Immature natural killer cell (primary cell): ENCODE measurements around the gene MRPS21. TPM values are rescaled to one million over a fixed set of nuclear protein-coding genes. Genes with fewer than 3 reads are reported as not detected.
A peak's percentile ranks its signal among the peaks of the same experiment; 100 is the strongest.
"Not testable (repeated sequence)": the region's sequence is repeated elsewhere in the genome, so short reads cannot be mapped to it uniquely, and the experiment has no call there.

ENCODE experiments used
- DNase-seq, 3 donors: peaks; one replicate each; pipeline ENCODE4 v3.0.0; 2022; ENCODE audit warnings: mixed read lengths in 1 of 3
- H3K27ac Mint-ChIP-seq, 6 donors: one replicate each; pipeline ENCODE4 v1.8.0; 2020; ENCODE audit warnings: mixed read lengths in 6 of 6, mild to moderate bottlenecking in 5 of 6, inconsistent platforms in 4 of 6, moderate library complexity in 3 of 6
- H3K27me3 Mint-ChIP-seq, 3 donors: one replicate each; pipeline ENCODE4 v1.8.0; 2020 to 2021; ENCODE audit warnings: low read depth in 3 of 3, mild to moderate bottlenecking in 3 of 3, mixed read lengths in 3 of 3, moderate library complexity in 3 of 3, inconsistent platforms in 1 of 3
- H3K36me3 Mint-ChIP-seq, 3 donors: one replicate each; pipeline ENCODE4 v1.8.0; 2020; ENCODE audit warnings: mixed read lengths in 3 of 3, inconsistent platforms in 2 of 3, mild to moderate bottlenecking in 2 of 3
- H3K4me1 Mint-ChIP-seq, 2 donors: one replicate each; pipeline ENCODE4 v1.8.0; 2020; ENCODE audit warnings: inconsistent platforms in 2 of 2, mild to moderate bottlenecking in 2 of 2, mixed read lengths in 2 of 2, moderate library complexity in 1 of 2
- H3K4me3 Mint-ChIP-seq, 5 donors: one replicate each; pipeline ENCODE4 v1.8.0; 2020; ENCODE audit warnings: mild to moderate bottlenecking in 5 of 5, mixed read lengths in 5 of 5, inconsistent platforms in 3 of 5, moderate library complexity in 3 of 5
- H3K9me3 Mint-ChIP-seq, 6 donors: one replicate each; pipeline ENCODE4 v1.8.0; 2020; ENCODE audit warnings: mild to moderate bottlenecking in 6 of 6, mixed read lengths in 6 of 6, inconsistent platforms in 4 of 6, moderate library complexity in 3 of 6
- polyA plus RNA-seq, 3 donors: library from polyadenylated mRNA; unstranded; fragments of 300-500 nt; fragmentation: Illumina TruSeq; gene quantifications; one replicate each; pipeline ENCODE4 v1.2.3, GENCODE V29; 2021

MRPS21 gene
- polyA plus RNA-seq, 3 donors from 2014 or later, result 51.7 to 58.6 (median 53.4) TPM

DNA sequence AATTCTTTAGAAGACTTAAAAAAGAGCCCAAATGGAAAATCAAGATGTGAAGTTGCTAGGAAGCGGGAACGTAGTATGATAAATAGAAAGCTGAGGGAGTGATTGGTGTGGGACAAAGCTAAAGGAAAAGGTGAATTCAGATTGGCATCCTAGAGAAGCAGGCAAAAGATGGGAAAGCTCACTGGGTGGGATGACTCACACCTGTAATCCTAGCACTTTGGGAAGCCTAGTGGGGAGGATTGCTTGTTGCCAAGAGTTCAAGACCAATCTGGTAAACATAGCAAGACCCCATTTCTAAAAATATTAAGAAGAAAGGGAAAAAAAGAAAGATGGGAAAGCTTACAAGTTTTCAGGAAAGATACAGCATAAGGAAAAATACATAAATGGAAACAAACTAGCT lies 1.8 kb downstream of the MRPS21 start:
- Mint-ChIP-seq H3K27ac (peak overlapping the region in 2 of 6 donors; percentile 18 to 21), H3K9me3 (no peaks in the 10 kb centered on the region), H3K4me3 (peak overlapping the region in 3 of 5 donors; percentile 0 to 55 (median 5)), H3K36me3 (peaks cover 4 to 7% (median 5%) of the 10 kb centered on the region in 3 donors), H3K27me3 (peaks cover 0 to 11% (median 4%) of the 10 kb centered on the region in 3 donors), H3K4me1 (peaks cover 17 to 34% of the 10 kb centered on the region in 2 donors)
- no peak for DNase-seq

DNA sequence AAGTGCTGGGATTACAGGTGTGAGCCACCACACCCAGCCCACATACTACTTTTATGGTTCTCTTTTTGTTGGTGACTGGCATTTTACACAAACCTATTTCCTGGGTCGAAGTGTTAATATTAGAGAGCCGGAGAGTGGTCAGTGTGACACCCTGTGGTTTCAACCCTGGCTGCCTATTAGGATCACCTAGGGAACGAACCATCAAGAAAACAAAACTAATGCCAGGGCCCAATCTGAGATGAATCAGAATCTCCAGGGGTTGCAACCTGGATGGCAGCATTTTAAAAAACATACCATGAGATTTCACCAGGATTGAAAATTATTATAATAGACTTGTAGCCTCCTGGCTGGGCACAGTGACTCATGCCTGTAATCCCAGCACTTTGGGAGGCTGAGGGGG lies 6.1 kb downstream of the MRPS21 start:
- peaks cover 0 to 15% of the 10 kb centered on the region in 2 donors for H3K4me1 Mint-ChIP-seq
- H3K4me3 Mint-ChIP-seq, result no peak overlapping the region
- peaks cover 14 to 23% (median 18%) of the 10 kb centered on the region in 3 donors for H3K36me3 Mint-ChIP-seq
- no peaks in the 10 kb centered on the region for H3K9me3 Mint-ChIP-seq
- no peak overlapping the region for H3K27ac Mint-ChIP-seq
- no peak for DNase-seq
- H3K27me3 Mint-ChIP-seq, result peaks cover 0 to 4% (median 0%) of the 10 kb centered on the region in 3 donors

DNA sequence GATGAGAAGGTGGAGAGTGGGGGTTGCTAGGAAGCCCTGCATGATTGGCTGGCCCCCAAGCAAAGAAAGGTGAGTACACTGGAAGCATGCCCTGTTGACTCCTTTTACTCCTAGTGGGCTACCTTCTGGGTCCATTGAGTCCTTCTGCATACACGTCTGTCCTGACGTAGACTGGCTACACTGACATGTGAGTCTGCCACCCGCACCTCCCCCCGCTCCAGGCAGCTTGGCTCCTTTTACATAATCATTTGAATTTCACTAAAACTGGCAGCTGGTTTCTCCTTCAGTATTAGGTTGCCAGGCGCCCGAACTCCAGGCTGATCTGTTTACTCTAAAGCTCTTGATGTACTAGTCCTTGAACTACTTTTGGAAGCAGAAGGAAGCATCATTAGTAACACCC lies 8.7 kb downstream of the MRPS21 start:
- DNase-seq, result no peak
- H3K9me3 Mint-ChIP-seq, result no peaks in the 10 kb centered on the region
- H3K4me3 Mint-ChIP-seq, result no peak overlapping the region
- peaks cover 8 to 18% (median 14%) of the 10 kb centered on the region in 3 donors for H3K36me3 Mint-ChIP-seq
- no peak overlapping the region for H3K27ac Mint-ChIP-seq
- H3K27me3 Mint-ChIP-seq, result no peaks in the 10 kb centered on the region
- H3K4me1 Mint-ChIP-seq, result no peaks in the 10 kb centered on the region

DNA sequence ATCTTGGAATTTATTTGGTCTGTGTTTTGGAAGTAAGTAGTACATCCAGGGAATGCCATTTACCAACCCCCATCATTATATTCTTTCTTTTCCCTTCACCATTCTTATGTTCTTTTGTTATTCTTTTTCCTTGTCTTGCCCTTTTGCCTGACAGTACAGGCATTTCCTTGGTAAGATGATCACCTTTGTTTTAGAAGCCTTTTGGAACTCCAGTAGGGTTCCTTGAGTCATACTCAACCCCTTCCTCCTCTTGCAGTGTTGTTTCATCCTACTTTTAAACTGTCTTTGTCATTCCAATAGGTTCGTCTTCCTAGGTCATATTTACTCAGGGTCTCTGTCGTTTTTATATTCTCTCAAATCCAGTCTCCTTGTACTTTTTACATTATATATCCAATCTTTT lies 9.2 kb downstream of the MRPS21 start:
- H3K9me3 Mint-ChIP-seq, result no peaks in the 10 kb centered on the region
- H3K4me3 Mint-ChIP-seq, result no peak overlapping the region
- no peaks in the 10 kb centered on the region for H3K27me3 Mint-ChIP-seq
- no peaks in the 10 kb centered on the region for H3K4me1 Mint-ChIP-seq
- DNase-seq, result no peak
- peaks cover 10 to 19% (median 15%) of the 10 kb centered on the region in 3 donors for H3K36me3 Mint-ChIP-seq
- H3K27ac Mint-ChIP-seq, result peak overlapping the region in 1 of 6 donors; percentile 9

DNA sequence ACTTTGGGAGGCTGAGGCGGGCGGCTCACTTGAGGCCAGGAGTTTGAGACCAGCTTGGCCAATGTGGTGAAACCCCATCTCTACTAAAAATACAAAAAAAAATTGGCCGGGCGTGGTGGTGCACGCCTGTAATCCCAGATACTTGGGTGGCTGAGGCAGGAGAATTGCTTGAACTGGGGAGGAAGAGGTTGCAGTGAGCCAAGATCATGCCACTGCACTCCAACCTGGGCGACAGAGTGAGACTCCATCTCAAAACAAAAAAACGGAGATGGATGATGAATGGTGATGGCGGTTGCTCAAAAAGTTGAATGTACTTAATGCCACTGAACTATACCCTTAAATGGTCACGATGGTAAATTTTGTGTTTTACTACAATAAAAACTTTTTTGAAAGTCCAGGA lies 14.9 kb downstream of the MRPS21 start:
- H3K27me3 Mint-ChIP-seq, DNase-seq, H3K27ac Mint-ChIP-seq, H3K4me3 Mint-ChIP-seq, H3K9me3 Mint-ChIP-seq, H3K4me1 Mint-ChIP-seq: not testable (repeated sequence)
- peaks cover 6 to 13% (median 7%) of the 10 kb centered on the region in 3 donors for H3K36me3 Mint-ChIP-seq

DNA sequence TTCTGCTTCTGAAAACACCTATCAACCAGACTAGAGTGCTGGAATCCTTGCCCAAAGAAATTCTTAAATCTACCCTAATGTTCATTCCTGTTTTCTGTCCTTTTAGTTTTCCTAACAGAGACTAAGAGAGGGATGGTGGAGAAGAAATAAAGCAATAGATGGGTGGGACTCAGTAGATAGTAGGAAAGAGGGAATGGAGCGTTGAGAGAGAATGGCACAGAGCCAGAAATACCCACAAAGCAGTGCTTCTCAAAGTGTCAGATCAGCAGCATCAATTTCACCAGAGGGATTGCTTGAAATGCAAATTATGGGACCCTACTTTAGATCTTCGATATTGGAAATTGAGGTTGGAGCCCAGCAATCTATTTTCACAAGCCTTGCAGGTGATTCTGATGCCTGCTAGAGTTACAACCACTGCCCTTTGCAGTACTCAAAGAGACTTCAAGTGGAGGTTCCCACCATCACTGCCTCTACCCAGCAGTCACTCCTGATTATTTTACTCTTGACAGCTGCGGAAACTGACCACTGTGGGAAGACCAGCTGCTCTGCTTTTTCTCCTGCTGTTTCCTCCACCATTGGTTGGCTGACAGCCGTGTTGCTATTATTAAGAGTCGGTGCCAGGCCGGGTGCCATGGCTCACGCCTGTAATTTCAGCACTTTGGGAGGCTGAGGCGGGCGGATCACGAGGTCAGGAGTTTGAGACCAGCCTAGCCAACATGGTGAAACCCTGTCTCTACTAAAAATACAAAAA lies 16.3 kb downstream of the MRPS21 start:
- Mint-ChIP-seq H3K27me3 (no peaks in the 10 kb centered on the region), H3K27ac (peak overlapping the region in 1 of 6 donors; percentile 36), H3K4me1 (no peaks in the 10 kb centered on the region), H3K36me3 (peaks cover 6 to 13% (median 7%) of the 10 kb centered on the region in 3 donors), H3K4me3 (no peak overlapping the region), H3K9me3 (no peaks in the 10 kb centered on the region)
- no peak for DNase-seq

DNA sequence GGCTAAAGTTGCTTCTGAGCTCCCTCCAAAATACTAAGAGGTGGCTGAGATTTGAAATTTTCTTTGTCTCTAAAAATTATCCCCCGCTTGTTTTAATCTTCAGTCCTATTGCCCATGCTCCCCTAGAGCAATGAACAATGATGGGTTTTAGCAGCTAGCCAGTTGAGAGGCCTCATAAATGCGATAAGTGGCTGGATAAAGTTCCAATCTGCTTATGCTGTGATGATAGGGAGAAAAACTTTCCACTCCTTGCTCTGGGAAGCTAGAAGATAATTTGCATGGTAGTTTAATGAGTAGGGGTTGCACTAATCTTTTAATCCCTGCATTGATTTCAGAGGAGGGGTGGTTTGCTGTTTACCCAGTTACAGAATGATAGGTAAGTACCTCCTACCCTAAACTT lies 18.1 kb downstream of the MRPS21 start:
- Mint-ChIP-seq H3K9me3 (no peaks in the 10 kb centered on the region), H3K4me3 (no peak overlapping the region), H3K27ac (no peak overlapping the region), H3K36me3 (peaks cover 6 to 13% (median 7%) of the 10 kb centered on the region in 3 donors), H3K4me1 (no peaks in the 10 kb centered on the region), H3K27me3 (peaks cover 0 to 2% (median 0%) of the 10 kb centered on the region in 3 donors)
- DNase-seq, result no peak

DNA sequence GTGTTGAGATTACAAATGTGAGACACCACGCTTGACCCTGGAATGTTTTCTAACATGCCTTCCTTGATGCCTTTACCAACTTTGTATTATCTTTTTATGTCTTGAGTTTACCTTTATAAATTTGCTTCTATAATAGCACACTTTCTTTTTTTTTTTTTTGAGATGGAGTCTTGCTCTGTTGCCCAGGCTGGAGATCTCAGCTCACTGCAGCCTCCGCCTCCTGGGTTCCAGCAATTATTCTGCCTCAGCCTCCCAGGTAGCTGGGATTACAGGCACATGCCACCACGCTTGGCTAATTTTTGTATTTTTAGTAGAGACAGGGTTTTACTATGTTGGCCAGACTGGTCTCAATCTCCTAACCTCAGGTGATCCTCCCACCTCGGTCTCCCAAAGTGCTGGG lies 21.0 kb downstream of the MRPS21 start:
- not testable (repeated sequence) for H3K36me3 Mint-ChIP-seq, DNase-seq, H3K9me3 Mint-ChIP-seq, H3K27me3 Mint-ChIP-seq, H3K27ac Mint-ChIP-seq, H3K4me1 Mint-ChIP-seq, H3K4me3 Mint-ChIP-seq

DNA sequence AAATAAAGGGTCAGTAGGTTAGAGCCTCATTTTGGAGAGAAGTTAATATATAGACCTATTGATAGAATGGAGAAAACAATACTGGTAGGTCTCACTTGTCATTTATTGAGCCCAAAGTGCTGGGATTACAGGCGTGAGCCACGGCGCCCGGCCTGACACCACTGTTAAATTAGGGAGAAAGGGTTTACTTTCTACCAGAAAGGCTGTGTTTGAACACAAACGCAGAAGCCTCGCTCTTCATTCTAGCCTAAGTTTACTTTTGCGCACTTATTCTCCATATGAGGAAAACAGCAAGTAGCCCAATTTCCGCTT lies 27.0 kb downstream of the MRPS21 start:
- H3K4me1 Mint-ChIP-seq, result peaks cover 25 to 37% of the 10 kb centered on the region in 2 donors
- no peaks in the 10 kb centered on the region for H3K9me3 Mint-ChIP-seq
- peaks cover 5 to 13% (median 8%) of the 10 kb centered on the region in 3 donors for H3K27me3 Mint-ChIP-seq
- DNase-seq, result no peak
- H3K27ac Mint-ChIP-seq, result peak overlapping the region; percentile 92 to 99 (median 98)
- peaks cover under 1 to 13% (median 10%) of the 10 kb centered on the region in 3 donors for H3K36me3 Mint-ChIP-seq
- H3K4me3 Mint-ChIP-seq, result peak overlapping the region; percentile 95 to 99 (median 98)

DNA sequence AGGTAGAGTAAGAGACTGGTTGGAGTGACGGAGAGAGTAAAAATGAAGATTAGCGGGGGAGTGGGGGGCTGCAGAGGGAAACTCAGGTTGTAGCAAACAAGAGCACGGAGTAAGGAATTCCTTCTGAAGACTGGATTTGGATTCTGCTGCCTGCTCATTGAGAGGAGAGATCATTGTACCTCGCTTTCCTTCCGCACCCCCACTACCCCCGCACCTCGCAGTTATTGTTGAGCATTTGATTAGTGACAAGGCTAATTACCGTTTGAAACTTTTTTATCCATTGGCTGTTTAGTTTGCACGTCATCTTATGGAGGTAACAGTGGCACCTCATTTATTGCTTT lies 28.1 kb downstream of the MRPS21 start:
- no peaks in the 10 kb centered on the region for H3K9me3 Mint-ChIP-seq
- H3K27ac Mint-ChIP-seq, result peak overlapping the region; percentile 92 to 99 (median 98)
- peaks cover 5 to 13% (median 8%) of the 10 kb centered on the region in 3 donors for H3K27me3 Mint-ChIP-seq
- H3K4me1 Mint-ChIP-seq, result peaks cover 29 to 48% of the 10 kb centered on the region in 2 donors
- peaks cover 12 to 25% (median 17%) of the 10 kb centered on the region in 3 donors for H3K36me3 Mint-ChIP-seq
- DNase-seq, result peak in 2 of 3 donors; percentile 6 to 29
- peak overlapping the region; percentile 95 to 99 (median 98) for H3K4me3 Mint-ChIP-seq

DNA sequence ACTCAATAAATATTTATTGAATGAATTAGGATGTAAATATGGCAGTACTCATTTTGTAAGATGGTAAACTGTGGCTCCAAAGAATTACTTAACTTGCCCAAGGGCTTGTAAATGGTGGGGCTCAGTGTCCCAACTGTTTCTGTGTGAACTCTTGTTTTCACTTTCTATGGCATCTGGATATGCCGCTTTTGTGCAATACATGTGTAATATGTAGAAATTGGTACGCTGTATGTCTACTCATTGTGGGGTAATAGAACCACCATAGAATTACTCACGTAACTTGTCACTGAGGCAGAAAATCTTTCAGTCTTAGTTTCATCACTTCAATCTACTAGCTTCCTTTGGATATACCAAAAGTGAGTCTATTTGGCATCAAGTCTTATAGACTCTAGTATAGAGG lies 28.6 kb downstream of the MRPS21 start:
- Mint-ChIP-seq H3K27ac (peak overlapping the region; percentile 92 to 99 (median 98)), H3K9me3 (no peaks in the 10 kb centered on the region), H3K4me1 (peaks cover 29 to 48% of the 10 kb centered on the region in 2 donors), H3K4me3 (peak overlapping the region; percentile 95 to 99 (median 98)), H3K27me3 (peaks cover 5 to 13% (median 8%) of the 10 kb centered on the region in 3 donors), H3K36me3 (peaks cover 13 to 25% (median 17%) of the 10 kb centered on the region in 3 donors)
- DNase-seq, result peak in 1 of 3 donors; percentile 7

DNA sequence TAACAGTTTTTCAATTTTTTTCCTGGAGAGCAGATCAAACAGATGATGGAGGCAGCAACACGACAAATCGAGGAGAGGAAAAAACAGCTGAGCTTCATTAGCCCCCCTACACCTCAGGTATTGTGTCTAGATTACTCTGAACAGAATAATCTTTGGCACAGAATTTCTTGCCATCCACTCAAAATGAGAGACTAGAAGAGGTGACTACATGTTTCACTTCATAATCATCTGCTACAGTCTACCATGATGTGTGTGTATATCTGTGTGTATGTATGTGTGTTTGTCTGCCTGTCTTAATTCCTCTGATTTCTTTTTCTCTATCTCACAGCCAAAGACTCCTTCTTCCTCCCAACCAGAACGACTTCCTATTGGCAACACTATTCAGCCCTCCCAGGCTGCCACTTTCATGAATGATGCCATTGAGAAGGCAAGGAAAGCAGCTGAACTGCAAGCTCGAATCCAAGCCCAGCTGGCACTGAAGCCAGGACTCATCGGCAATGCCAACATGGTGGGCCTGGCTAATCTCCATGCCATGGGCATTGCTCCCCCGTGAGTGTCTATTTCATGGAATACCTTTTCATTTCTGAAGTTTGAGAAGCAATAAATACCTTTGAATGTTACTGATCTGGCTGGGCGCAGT lies 39.1 kb downstream of the MRPS21 start:
- peak overlapping the region in 1 of 6 donors; percentile 49 for H3K27ac Mint-ChIP-seq
- H3K9me3 Mint-ChIP-seq, result no peaks in the 10 kb centered on the region

DNA sequence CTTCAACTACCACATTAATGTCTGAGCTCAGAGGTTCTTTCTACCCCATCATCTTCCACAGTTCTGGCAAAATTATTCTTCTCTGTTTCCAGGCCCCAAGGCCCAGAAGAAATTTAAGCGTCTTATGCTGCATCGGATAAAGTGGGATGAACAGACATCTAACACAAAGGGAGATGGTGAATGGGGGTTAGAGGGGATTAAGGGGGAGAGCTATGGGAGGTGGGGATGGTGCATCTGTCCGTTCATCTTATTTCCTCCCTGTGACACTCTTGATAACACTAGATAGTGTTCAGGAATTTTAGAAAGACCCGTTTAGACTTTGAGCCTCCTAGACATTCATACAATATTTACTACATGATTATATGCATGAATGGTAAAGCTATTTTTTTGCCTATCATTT lies 52.7 kb downstream of the MRPS21 start:
- peaks cover 27 to 53% (median 33%) of the 10 kb centered on the region in 3 donors for H3K36me3 Mint-ChIP-seq
- H3K4me3 Mint-ChIP-seq, result no peak overlapping the region
- DNase-seq, result no peak
- peak overlapping the region in 1 of 6 donors; percentile 46 for H3K27ac Mint-ChIP-seq
- H3K27me3 Mint-ChIP-seq, result peaks cover 0 to 2% (median 0%) of the 10 kb centered on the region in 3 donors
- no peaks in the 10 kb centered on the region for H3K4me1 Mint-ChIP-seq
- H3K9me3 Mint-ChIP-seq, result no peaks in the 10 kb centered on the region

More for the DNA sequence above, 39.1 kb downstream of the MRPS21 start:
- no peak overlapping the region for H3K4me3 Mint-ChIP-seq
- DNase-seq, result no peak
- peaks cover 22 to 46% (median 26%) of the 10 kb centered on the region in 3 donors for H3K36me3 Mint-ChIP-seq
- H3K27me3 Mint-ChIP-seq, result no peaks in the 10 kb centered on the region
- H3K4me1 Mint-ChIP-seq, result peaks cover 0 to 5% of the 10 kb centered on the region in 2 donors

DNA sequence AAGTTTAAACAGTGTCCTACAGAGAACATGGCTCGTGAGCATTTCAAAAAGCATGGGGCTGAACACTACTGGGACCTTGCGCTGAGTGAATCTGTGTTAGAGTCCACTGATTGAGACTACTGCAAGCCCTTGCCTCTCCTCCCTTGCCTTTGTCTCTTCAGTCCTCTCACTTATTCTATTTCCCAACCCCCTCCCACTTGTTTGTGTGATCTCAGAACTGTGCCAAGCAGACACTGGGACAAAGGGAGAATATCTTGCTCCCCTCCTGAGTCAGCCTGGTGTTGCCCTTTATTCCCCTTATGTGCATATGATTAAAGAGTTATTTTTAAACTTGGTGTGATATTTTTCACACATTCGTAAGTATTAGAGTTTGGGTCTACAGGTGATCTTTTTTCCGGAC lies 59.2 kb downstream of the MRPS21 start:
- peaks cover 0 to 4% (median 0%) of the 10 kb centered on the region in 3 donors for H3K27me3 Mint-ChIP-seq
- no peaks in the 10 kb centered on the region for H3K9me3 Mint-ChIP-seq
- no peak overlapping the region for H3K4me3 Mint-ChIP-seq
- no peak overlapping the region for H3K27ac Mint-ChIP-seq
- H3K4me1 Mint-ChIP-seq, result no peaks in the 10 kb centered on the region
- no peak for DNase-seq
- H3K36me3 Mint-ChIP-seq, result peaks cover 14 to 28% (median 24%) of the 10 kb centered on the region in 3 donors
